Endothelial cell of umbilical vein (primary cell): Measurements from ENCODE around the gene BCOR. TPM values are rescaled to one million over a fixed set of nuclear protein-coding genes. Genes with fewer than 3 reads are reported as not detected.

Experiments used
- BruUV-seq: library from RNA; stranded (reverse); fragments of 400-500 nt; replicated peaks from 2 replicates; lab custom pipeline; 2021; lab: Mats Ljungman, UMichigan
- CTCF ChIA-PET: fragments of 300-600, 350-600 bp; sonication (Branson Sonifier 250); formaldehyde crosslinking; loops from one replicate; lab custom pipeline; 2021; ENCODE audit warnings: antibody characterized with exemption, inconsistent platforms; lab: Charles Lee
- POLR2A ChIA-PET: fragments of 300-600, 350-600 bp; sonication (Branson Sonifier 250); formaldehyde crosslinking; loops from one replicate; lab custom pipeline; 2021; ENCODE audit warnings: antibody characterized with exemption, inconsistent platforms; lab: Charles Lee
- DNase-seq: peaks from one replicate; pipeline ENCODE4 v3.0.0-alpha.2; 2011; ENCODE audit warnings: low read depth, low spot score
- FAIRE-seq: peaks from 2 replicates; lab custom pipeline; 2011; peaks lifted over from hg19 to GRCh38; lab: Jason Lieb, UNC
- H2AFZ ChIP-seq: 2 replicates; pipeline ENCODE4 v1.6.0; 2012; ENCODE audit warnings: low read depth, low read length, control low read depth, inconsistent platforms
- H3K27ac ChIP-seq: 2 replicates; pipeline ENCODE4 v1.5.1; 2011; ENCODE audit warnings: low read depth, mild to moderate bottlenecking, control low read depth, low read length, moderate library complexity; ENCODE audit not compliant: insufficient read depth
- H3K27me3 ChIP-seq, 2 experiments: 2 replicates each; pipeline versions ENCODE4 v1.6.0 to v1.6.1; 2011; ENCODE audit warnings: low read length in 2 of 2, mixed read lengths in 1 of 2; ENCODE audit not compliant: control insufficient read depth in 2 of 2, insufficient read depth in 2 of 2
- H3K36me3 ChIP-seq, 2 experiments: 2 replicates in 1 of 2; 3 replicates in 1 of 2; pipeline ENCODE4 v1.5.1; 2011; ENCODE audit warnings: low read length in 2 of 2, mild to moderate bottlenecking in 1 of 2, moderate library complexity in 1 of 2; ENCODE audit not compliant: control insufficient read depth in 2 of 2, insufficient read depth in 2 of 2; ENCODE audit errors: extremely low read depth in 1 of 2
- H3K4me1 ChIP-seq: 3 replicates; pipeline ENCODE4 v1.5.1; 2011; ENCODE audit warnings: mild to moderate bottlenecking, low read length; ENCODE audit not compliant: control insufficient read depth, insufficient read depth; ENCODE audit errors: extremely low read depth
- H3K4me2 ChIP-seq: 2 replicates; pipeline ENCODE4 v1.6.1; 2011; ENCODE audit warnings: low read length, control low read depth, mixed read lengths; ENCODE audit not compliant: insufficient read depth
- H3K4me3 ChIP-seq, 3 experiments: fragments of 200-600 bp in 1 of 3; sonication (generic), shearing (Covaris generic) in 1 of 3; replicated peaks in 1 of 3; 2 replicates each; pipeline ENCODE4 v1.5.1; 2011 to 2016; ENCODE audit warnings: control low read depth in 3 of 3, low read length in 3 of 3, mild to moderate bottlenecking in 2 of 3, inconsistent platforms in 1 of 3, low read depth in 1 of 3, moderate library complexity in 1 of 3; ENCODE audit not compliant: insufficient read depth in 1 of 3
- H3K79me2 ChIP-seq: 2 replicates; pipeline ENCODE4 v1.6.0; 2012; ENCODE audit warnings: low read length, inconsistent platforms; ENCODE audit not compliant: control insufficient read depth, insufficient read depth
- H3K9ac ChIP-seq: replicated peaks from 2 replicates; pipeline ENCODE3; 2011; ENCODE audit warnings: low read length, control low read depth; ENCODE audit not compliant: insufficient read depth; ENCODE audit errors: extremely low read depth
- H3K9me1 ChIP-seq: replicated peaks from 3 replicates; pipeline ENCODE4 v1.6.0; 2011; ENCODE audit warnings: mild to moderate bottlenecking, low read length; ENCODE audit not compliant: control insufficient read depth, insufficient read depth; ENCODE audit errors: extremely low read depth
- H3K9me3 ChIP-seq: replicated peaks from 2 replicates; pipeline ENCODE4 v1.5.1; 2012; ENCODE audit warnings: low read length, inconsistent platforms; ENCODE audit not compliant: control insufficient read depth, insufficient read depth
- H4K20me1 ChIP-seq: replicated peaks from 2 replicates; pipeline ENCODE3; 2011; ENCODE audit warnings: mild to moderate bottlenecking, low read length; ENCODE audit not compliant: control insufficient read depth, insufficient read depth; ENCODE audit errors: extremely low read depth
- EZH2 ChIP-seq: IDR thresholded peaks from 2 replicates; pipeline ENCODE4 v1.6.1; 2012; ENCODE audit warnings: borderline replicate concordance, low read depth, mild to moderate bottlenecking, moderate library complexity, low read length, inconsistent platforms; ENCODE audit not compliant: severe bottlenecking
- FOS ChIP-seq: IDR thresholded peaks from 2 replicates; pipeline ENCODE4 v1.6.1; 2011; ENCODE audit warnings: mild to moderate bottlenecking, low read length, moderate library complexity, borderline replicate concordance; ENCODE audit not compliant: insufficient read depth
- GATA2 ChIP-seq: IDR thresholded peaks from 2 replicates; pipeline ENCODE4 v1.7.0; 2011; ENCODE audit warnings: low read depth, mild to moderate bottlenecking, moderate library complexity, mixed read lengths, low read length; ENCODE audit not compliant: insufficient read length, insufficient read depth
- JUN ChIP-seq: IDR thresholded peaks from 2 replicates; pipeline ENCODE4 v1.6.1; 2011; ENCODE audit warnings: borderline replicate concordance, low read depth; ENCODE audit not compliant: insufficient read length, insufficient read depth
- MYC ChIP-seq: IDR thresholded peaks from one replicate; pipeline ENCODE4 v1.6.1; 2011; ENCODE audit warnings: mild to moderate bottlenecking, low read depth, low read length
- POLR2A ChIP-seq: IDR thresholded peaks from 2 replicates; pipeline ENCODE4 v1.6.1; 2012; ENCODE audit warnings: low read depth, mild to moderate bottlenecking, control low read depth, low read length
- POLR2AphosphoS5 ChIP-seq: IDR thresholded peaks from 2 replicates; pipeline ENCODE4 v1.6.1; 2012; ENCODE audit warnings: low read depth, mild to moderate bottlenecking, control low read depth, low read length, moderate library complexity; ENCODE audit not compliant: insufficient read depth
- dilution Hi-C: fragments of 300-500 bp; cut with MboI; formaldehyde crosslinking; loops from one replicate; pipeline ENCODE4 v1.15.0; 2019; ENCODE audit warnings: low sequenced_read_pairs; ENCODE audit not compliant: extremely low pct_ligation_motif_present
- intact Hi-C: fragments of 100-400 bp; cut with micrococcal nuclease; formaldehyde crosslinking; loops from one replicate; pipeline ENCODE4 v1.10.0; 2022
- polyA plus RNA-seq, 4 experiments: library from polyadenylated mRNA; depleted of rRNA in 3 of 4; stranded (reverse) in 3 of 4; unstranded in 1 of 4; fragments of >200 nt; gene quantifications; 2 replicates each; pipeline versions ENCODE4 v1.2.1 to v1.2.3, GENCODE V29; 2011 to 2012; ENCODE audit warnings: missing spikeins in 1 of 4
- total RNA-seq: library from RNA; stranded (reverse); gene quantifications from 2 replicates; pipeline ENCODE4 v1.2.3, GENCODE V29; 2021
- TF ChIP-seq, protein P1 (sequence below), 2 donors: IDR thresholded peaks; 1 replicate in 1 of 2; 2 replicates in 1 of 2; pipeline ENCODE4 v1.5.1; 2011; ENCODE audit warnings: low read length in 2 of 2, mild to moderate bottlenecking in 2 of 2, moderate library complexity in 2 of 2, control low read depth in 1 of 2, inconsistent platforms in 1 of 2, low read depth in 1 of 2; ENCODE audit not compliant: insufficient read depth in 1 of 2; ENCODE audit errors: extremely low read depth in 1 of 2
- TF ChIP-seq, protein P2 (sequence below): IDR thresholded peaks from 2 replicates; pipeline ENCODE4 v1.6.1; 2011; ENCODE audit not compliant: insufficient read depth, insufficient read length

The BCOR gene
- total and polyA plus RNA-seq, 2 donors (not counting 3 experiments of a cell fraction or from before 2014, with no cell fraction given): 10.1 to 24.2 TPM

DNA sequence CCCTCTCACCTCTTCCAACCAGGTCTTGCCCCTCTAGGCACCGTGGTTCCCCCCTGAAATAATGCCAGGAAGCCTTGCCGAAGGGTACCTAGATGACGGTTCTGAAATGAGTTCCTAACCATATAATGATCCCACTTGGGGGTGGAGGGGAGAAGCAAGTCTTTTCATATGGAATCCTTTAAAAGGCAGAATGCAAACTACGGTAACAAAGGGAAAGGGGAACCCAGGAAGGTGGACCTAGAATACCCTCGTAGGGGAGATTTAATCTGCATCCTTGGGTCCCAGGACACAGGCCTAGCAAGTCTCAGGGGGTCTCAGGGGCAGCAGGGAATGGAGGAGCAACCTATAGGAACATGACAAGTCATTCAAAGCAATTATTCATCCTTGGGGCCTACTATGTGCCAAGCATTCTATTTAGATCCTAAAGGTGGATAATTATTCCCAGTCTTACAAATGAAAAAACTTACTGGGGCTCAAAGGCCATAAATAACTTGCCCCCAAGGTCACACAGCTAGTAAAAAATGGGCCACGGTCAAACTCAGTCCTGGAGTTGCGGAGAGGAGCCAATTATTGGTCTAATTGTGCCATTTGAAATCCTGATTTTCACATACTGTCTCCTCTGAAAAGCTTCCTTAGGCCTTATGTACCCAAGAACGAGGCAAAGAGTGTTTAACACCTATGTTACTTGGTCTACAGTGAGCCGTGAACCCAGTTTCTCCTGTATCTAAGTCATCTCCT lies 8.8 kb downstream of the BCOR start:
- DNase-seq: no peak
- CTCF ChIA-PET: no interaction called here
- Histone ChIP-seq H2AFZ (no peak overlapping the region), H3K9ac (no peak overlapping the region), H4K20me1 (no peaks in the 10 kb centered on the region), H3K4me2 (no peak overlapping the region), H3K79me2 (peaks cover 70% of the 10 kb centered on the region), H3K36me3 (no peaks in the 10 kb centered on the region), H3K27me3 (no peaks in the 10 kb centered on the region), H3K27ac (no peak overlapping the region), H3K9me1 (no peaks in the 10 kb centered on the region), H3K9me3 (no peaks in the 10 kb centered on the region), H3K4me1 (peaks cover 13% of the 10 kb centered on the region), H3K4me3 (no peak overlapping the region)
- TF ChIP-seq FOS: no peak
- no peak for TF ChIP-seq GATA2
- TF ChIP-seq, protein P1, sequence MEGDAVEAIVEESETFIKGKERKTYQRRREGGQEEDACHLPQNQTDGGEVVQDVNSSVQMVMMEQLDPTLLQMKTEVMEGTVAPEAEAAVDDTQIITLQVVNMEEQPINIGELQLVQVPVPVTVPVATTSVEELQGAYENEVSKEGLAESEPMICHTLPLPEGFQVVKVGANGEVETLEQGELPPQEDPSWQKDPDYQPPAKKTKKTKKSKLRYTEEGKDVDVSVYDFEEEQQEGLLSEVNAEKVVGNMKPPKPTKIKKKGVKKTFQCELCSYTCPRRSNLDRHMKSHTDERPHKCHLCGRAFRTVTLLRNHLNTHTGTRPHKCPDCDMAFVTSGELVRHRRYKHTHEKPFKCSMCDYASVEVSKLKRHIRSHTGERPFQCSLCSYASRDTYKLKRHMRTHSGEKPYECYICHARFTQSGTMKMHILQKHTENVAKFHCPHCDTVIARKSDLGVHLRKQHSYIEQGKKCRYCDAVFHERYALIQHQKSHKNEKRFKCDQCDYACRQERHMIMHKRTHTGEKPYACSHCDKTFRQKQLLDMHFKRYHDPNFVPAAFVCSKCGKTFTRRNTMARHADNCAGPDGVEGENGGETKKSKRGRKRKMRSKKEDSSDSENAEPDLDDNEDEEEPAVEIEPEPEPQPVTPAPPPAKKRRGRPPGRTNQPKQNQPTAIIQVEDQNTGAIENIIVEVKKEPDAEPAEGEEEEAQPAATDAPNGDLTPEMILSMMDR (IDR thresholded peaks at IDR 0.05; ENCODE audit: extremely low read depth in 1 of 2, insufficient read depth in 1 of 2, low read depth in 1 of 2, low read length in 2 of 2): no peak
- no peak for TF ChIP-seq POLR2AphosphoS5
- no peak for TF ChIP-seq JUN
- TF ChIP-seq, protein P2, sequence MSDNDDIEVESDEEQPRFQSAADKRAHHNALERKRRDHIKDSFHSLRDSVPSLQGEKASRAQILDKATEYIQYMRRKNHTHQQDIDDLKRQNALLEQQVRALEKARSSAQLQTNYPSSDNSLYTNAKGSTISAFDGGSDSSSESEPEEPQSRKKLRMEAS: no peak
- TF ChIP-seq MYC: no peak
- TF ChIP-seq EZH2: no peak
- TF ChIP-seq POLR2A: no peak
- BruUV-seq: no TSS peak
- intact Hi-C loops: no loop called here
- POLR2A ChIA-PET: no interaction called here
- dilution Hi-C loops: no loop called here
- no peak for FAIRE-seq
